Central memory CD8-positive, alpha-beta T cell (primary cell): ENCODE measurements around the gene DDX39B.
A peak's percentile ranks its signal among the peaks of the same experiment; 100 is the strongest.
"Not testable (repeated sequence)": the region's sequence is repeated elsewhere in the genome, so short reads cannot be mapped to it uniquely, and the experiment has no call there.

Source experiments
- ATAC-seq: fragments of 150-1000 bp; cut with Tn5 transposase; replicated peaks from 2 replicates; pipeline ENCODE4 v1.10.0; 2022; ENCODE audit warnings: mild to moderate bottlenecking, moderate FRiP score, moderate number of reproducible peaks; ENCODE audit not compliant: poor library complexity, severe bottlenecking; ENCODE audit errors: extremely low read depth
- DNase-seq, 2 donors: peaks; one replicate each; pipeline ENCODE4 v3.0.0; 2021; ENCODE audit warnings: low spot score in 2 of 2
- H3K27ac Mint-ChIP-seq: one replicate; pipeline ENCODE4 v1.8.0; 2022; ENCODE audit warnings: low read depth, mild to moderate bottlenecking, moderate library complexity, mixed read lengths
- H3K27me3 Mint-ChIP-seq: one replicate; pipeline ENCODE4 v1.8.0; 2022; ENCODE audit warnings: mixed read lengths
- H3K36me3 Mint-ChIP-seq: one replicate; pipeline ENCODE4 v1.8.0; 2022; ENCODE audit warnings: mild to moderate bottlenecking, moderate library complexity, mixed read lengths; ENCODE audit not compliant: insufficient read depth
- H3K4me1 Mint-ChIP-seq: one replicate; pipeline ENCODE4 v1.8.0; 2022; ENCODE audit warnings: mixed read lengths
- H3K4me3 Mint-ChIP-seq: one replicate; pipeline ENCODE4 v1.8.0; 2022; ENCODE audit warnings: mild to moderate bottlenecking, moderate library complexity, mixed read lengths
- H3K9me3 Mint-ChIP-seq: one replicate; pipeline ENCODE4 v1.8.0; 2022; ENCODE audit warnings: mixed read lengths

The DDX39B gene

DNA sequence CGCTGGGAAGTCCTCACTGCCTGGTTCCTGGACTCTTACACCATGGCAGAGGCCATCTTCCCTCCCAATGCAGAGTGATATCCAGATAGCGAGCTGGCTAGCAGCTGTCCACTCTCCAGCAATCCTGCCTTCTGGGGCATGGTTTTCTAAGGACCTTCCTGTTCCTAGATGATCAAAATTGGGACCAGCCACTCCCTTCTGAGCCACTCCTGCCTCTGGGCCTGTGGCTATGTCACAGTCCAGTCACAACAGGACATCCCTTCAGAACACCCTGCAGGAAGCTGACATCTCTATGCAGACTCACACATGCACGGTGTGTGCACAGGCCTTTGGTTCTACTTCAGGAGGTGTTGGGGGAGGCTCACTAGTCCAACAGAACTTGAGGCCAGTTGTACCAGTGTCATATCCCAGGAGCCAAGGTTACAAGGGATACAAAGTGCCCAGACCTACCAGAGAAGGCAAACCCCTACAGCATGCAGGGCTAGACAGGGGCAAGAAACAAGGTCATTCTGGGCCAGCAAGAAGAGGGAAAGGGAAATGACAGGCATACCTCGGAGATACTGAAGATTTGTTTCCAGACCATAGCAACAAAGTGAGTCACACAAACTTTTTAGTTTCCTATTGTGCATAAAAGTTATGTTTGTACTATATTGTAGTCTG is 15.7 kb downstream of the DDX39B start:
- Mint-ChIP-seq H3K27ac (no peak overlapping the region), H3K4me3 (no peak overlapping the region), H3K36me3 (peaks cover 17% of the 10 kb centered on the region), H3K9me3 (no peaks in the 10 kb centered on the region), H3K27me3 (no peaks in the 10 kb centered on the region), H3K4me1 (peaks cover 13% of the 10 kb centered on the region)
- ATAC-seq (no peak), DNase-seq (no peak)

DNA sequence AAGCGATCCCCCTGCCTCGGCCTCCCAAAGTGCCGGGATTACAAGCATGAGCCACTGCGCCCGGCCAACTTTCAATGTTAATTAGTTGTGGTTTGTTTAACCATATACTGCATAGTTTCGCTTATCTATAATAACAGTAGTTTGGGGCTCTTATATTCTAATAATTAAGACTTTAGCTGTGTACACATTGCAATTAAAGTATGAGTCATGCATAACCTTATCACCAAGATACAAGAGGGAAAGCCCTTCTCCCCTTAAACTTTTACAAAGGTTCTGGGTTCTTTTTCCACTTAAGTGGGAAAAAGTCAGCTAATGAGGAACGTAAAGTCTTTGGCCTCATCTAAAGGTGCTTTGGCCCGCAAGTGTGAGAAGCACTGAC is 16.3 kb downstream of the DDX39B start:
- Mint-ChIP-seq H3K27me3 (no peaks in the 10 kb centered on the region), H3K9me3 (no peaks in the 10 kb centered on the region), H3K4me1 (peaks cover 9% of the 10 kb centered on the region), H3K36me3 (peaks cover 13% of the 10 kb centered on the region), H3K4me3 (no peak overlapping the region), H3K27ac (no peak overlapping the region)
- no peak for DNase-seq
- ATAC-seq, result no peak

DNA sequence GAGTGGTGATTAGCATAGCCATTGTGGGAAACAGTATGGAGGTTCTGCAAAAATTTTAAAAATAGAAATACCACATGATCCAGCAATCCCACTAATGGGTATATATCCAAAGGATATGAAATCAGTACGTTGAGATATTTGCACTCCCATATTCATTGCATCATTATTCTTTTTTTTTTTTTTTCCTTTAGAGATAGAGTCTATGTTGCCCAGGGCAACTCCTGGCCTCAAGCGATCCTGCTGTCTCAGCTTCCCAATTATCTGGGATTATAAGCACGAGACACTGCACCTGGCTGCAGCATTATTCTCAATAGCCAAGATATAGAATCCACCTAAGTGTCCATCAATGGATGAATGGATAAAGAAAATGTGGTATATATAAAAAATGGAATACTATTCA is 20.0 kb downstream of the DDX39B start:
- Mint-ChIP-seq H3K27ac (no peak overlapping the region), H3K9me3 (no peaks in the 10 kb centered on the region), H3K36me3 (peaks cover 2% of the 10 kb centered on the region), H3K27me3 (no peaks in the 10 kb centered on the region), H3K4me3 (no peak overlapping the region), H3K4me1 (no peaks in the 10 kb centered on the region)
- no peak for ATAC-seq
- DNase-seq, result no peak

DNA sequence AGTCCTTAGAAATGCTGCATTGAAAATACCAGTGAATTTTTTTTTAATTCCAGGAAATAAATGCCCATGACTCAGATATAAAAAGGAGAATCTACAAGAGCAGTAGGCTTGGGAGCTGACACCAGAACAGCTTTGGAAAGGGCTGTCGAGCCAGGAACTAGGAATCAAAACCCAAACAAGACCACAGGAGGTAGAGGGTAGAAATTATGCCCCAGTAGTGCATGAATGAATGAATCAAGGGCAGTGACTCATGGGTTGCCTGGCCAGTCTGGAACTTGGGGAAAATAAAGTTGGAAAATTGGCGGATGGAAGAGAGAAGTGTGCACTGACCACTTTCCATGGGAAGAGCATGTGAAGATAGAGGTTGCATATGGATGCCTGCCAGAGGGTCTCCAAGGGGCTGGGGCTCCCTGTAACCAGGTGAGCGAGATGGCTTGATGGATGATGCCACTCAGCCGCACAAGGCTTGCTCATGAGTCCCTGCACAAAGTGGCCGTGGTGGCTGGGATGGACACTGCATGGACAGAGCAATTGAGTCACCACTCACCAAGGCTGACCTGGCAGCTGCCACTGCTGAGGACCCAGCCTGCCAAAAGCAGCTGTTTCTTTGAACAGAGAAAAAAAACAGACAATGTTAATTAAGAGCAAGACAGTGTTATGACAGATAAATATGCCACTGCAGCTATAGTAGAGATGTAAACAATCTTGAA is 28.2 kb downstream of the DDX39B start:
- peaks cover 9% of the 10 kb centered on the region for H3K27me3 Mint-ChIP-seq
- H3K4me1 Mint-ChIP-seq, result no peaks in the 10 kb centered on the region
- H3K4me3 Mint-ChIP-seq, result no peak overlapping the region
- DNase-seq (no peak), ATAC-seq (no peak)
- H3K9me3 Mint-ChIP-seq, result no peaks in the 10 kb centered on the region
- H3K27ac Mint-ChIP-seq, result no peak overlapping the region
- H3K36me3 Mint-ChIP-seq, result peaks cover 15% of the 10 kb centered on the region

DNA sequence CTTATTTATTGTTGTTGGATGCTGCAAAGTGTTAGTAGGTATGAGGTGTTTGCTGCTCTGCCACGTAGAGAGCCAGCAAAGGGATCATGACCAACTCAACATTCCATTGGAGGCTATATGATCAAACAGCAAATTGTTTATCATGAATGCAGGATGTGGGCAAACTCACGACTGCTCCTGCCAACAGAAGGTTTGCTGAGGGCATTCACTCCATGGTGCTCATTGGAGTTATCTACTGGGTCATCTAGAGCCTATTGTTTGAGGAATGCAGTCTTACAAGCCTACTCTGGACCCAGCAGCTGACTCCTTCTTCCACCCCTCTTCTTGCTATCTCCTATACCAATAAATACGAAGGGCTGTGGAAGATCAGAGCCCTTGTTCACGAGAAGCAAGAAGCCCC is 31.8 kb downstream of the DDX39B start:
- Mint-ChIP-seq H3K36me3 (peaks cover 35% of the 10 kb centered on the region), H3K4me3 (no peak overlapping the region), H3K27ac (no peak overlapping the region), H3K27me3 (no peaks in the 10 kb centered on the region), H3K9me3 (no peaks in the 10 kb centered on the region), H3K4me1 (peaks cover 6% of the 10 kb centered on the region)
- DNase-seq (peak in 1 of 2 donors; percentile 3), ATAC-seq (no peak)

DNA sequence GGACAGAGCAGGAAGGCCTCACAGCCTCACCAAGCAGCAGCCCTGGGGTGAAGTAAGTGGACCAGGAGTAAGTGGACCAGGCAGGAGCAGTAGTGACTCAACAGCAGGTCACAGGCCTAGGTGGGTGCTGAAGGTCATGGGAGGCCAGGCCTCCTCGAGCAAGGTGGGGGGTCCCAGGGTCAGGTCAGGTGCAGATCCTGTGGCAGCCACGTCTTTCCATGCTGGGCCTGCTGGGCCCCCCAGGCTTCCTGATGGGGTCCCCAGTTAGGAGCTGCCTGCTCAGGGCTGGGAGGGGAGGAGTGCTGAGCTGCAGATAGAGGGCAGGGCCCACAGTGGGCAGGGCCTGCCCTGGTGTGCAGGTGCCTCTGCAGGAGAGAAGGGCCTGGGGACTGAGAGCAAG is 32.8 kb downstream of the DDX39B start:
- DNase-seq, H3K4me3 Mint-ChIP-seq, H3K27me3 Mint-ChIP-seq, H3K27ac Mint-ChIP-seq, H3K9me3 Mint-ChIP-seq, ATAC-seq: not testable (repeated sequence)
- peaks cover 10% of the 10 kb centered on the region for H3K4me1 Mint-ChIP-seq
- H3K36me3 Mint-ChIP-seq, result peaks cover 35% of the 10 kb centered on the region

DNA sequence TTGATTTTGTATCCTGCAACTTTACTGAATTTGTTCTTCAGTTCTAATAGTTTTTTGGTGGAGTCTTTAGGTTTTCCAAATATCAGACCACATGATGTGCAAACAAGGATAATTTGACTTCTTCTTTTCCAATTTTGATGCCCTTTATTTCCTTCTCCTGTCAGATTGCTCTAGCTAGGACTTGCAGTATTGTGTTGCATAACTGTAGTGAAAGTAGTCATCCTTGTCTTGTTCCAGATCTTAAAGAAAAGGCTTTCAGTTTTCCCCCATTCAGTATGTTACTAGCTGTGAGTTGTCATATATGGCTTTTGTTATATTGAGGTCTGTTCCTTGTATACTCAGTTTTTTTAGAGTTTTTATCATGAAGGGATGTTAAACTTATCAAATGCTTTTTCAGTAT is 39.2 kb downstream of the DDX39B start:
- H3K9me3 Mint-ChIP-seq, result no peaks in the 10 kb centered on the region
- no peak for ATAC-seq
- no peaks in the 10 kb centered on the region for H3K27me3 Mint-ChIP-seq
- DNase-seq, result no peak
- H3K4me1 Mint-ChIP-seq, result peaks cover 69% of the 10 kb centered on the region
- peaks cover 22% of the 10 kb centered on the region for H3K36me3 Mint-ChIP-seq
- no peak overlapping the region for H3K27ac Mint-ChIP-seq
- H3K4me3 Mint-ChIP-seq, result no peak overlapping the region

DNA sequence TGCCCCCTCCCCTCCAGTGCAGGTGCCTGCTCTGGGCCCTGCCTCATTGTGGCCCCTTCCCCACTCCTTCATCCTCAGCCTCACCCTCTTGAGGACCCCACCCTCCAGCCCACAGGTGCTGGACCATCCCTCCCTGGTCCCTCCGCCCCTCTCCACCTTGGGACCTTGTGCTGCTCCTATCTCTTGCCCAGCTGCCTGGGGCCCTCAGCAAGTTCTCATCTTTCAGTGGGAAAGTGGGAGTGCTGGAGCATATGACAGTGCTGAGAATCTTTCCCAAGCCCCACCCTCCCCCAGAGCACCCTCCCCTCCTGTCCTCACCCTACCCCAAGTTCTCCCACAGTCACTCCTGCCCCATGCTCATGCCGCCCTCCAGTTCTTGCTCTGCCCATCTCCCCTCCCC is 42.2 kb downstream of the DDX39B start:
- H3K27me3 Mint-ChIP-seq, DNase-seq, H3K9me3 Mint-ChIP-seq, ATAC-seq: not testable (repeated sequence)
- peaks cover 11% of the 10 kb centered on the region for H3K36me3 Mint-ChIP-seq
- peak overlapping the region; percentile 86 for H3K4me3 Mint-ChIP-seq
- peaks cover 83% of the 10 kb centered on the region for H3K4me1 Mint-ChIP-seq
- H3K27ac Mint-ChIP-seq, result peak overlapping the region; percentile 86

DNA sequence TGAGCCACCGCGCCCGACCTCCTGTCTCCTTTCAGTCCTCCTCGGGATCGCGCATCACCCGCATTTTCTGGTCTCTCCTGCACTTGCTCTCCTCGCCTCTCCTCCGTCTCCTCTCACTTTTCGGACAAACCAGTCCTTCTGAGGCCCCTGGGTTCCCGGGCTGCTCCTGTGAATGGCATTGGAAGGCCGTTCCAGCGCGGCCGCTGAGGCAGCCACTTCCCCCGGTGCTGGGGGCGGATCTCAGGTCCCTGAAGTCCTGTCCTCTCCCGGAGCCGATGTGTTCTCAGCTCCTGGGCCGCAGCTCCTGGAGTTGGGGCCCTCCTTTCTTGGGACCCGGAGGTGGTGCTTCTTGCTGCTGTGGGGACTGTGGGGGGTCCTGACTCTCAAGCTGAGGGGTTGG is 43.1 kb downstream of the DDX39B start:
- Mint-ChIP-seq H3K27ac (peak overlapping the region; percentile 86), H3K36me3 (peaks cover 11% of the 10 kb centered on the region), H3K4me1 (peaks cover 84% of the 10 kb centered on the region), H3K4me3 (peak overlapping the region; percentile 86), H3K27me3 (no peaks in the 10 kb centered on the region), H3K9me3 (no peaks in the 10 kb centered on the region)
- ATAC-seq (no peak), DNase-seq (no peak)

DNA sequence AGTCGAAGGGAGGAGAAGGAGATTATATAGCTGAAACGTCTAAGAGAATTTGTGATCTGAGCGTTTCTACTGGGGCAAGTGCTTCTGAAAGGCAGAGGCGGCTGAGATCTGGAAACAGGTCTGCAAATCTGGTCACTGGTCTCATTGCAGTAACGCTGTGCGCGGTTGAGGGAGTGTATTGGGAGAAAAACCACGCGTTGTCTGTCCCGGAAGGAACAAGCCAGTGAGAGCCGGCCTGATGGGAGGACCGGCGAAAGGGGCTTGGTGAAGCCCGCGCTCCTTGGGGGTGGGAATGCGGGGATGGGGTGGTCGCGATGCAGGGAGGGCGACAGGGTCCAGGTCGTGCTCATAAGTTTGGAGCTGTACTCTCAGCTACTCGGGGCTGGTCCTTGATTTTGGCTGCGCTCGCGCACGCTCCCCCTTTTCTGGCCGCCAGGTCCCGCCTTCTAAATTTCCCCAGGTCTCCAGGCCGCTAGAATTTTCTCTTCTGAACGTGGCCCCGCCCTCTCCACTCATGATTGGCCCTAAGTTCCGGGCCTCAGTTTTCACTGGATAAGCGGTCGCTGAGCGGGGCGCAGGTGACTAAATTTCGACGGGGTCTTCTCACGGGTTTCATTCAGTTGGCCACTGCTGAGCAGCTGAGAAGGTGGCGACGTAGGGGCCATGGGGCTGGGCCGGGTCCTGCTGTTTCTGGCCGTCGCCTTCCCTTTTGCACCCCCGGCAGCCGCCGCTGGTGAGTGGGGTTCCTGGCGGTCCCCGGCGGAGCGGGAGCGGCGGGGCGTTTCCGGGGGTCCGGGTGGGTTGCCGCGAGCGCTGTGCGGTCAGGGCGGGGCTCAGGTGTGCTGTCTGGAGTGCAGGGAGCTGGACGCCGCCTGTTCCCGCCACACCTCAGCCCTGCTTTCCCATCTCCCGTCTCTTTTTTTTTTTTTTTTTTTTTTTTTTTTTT is 44.0 kb downstream of the DDX39B start, which contains the start of gene MICB:
TSS of gene MICB (plus strand) at position 615 of the 946 bp plus-strand sequence. CDS start at position 664, 49 bp downstream.
- H3K27ac Mint-ChIP-seq, result peak within 1 kb of the TSS; percentile 86
- peak within 1 kb of the TSS; percentile 86 for H3K4me3 Mint-ChIP-seq
- no peaks in the 10 kb centered on the region for H3K27me3 Mint-ChIP-seq
- DNase-seq, result peak; percentile 64 to 77
- H3K9me3 Mint-ChIP-seq, result no peaks in the 10 kb centered on the region
- ATAC-seq, result peak; percentile 70
- H3K36me3 Mint-ChIP-seq, result peaks cover 9% of the 10 kb centered on the region
- peaks cover 79% of the 10 kb centered on the region for H3K4me1 Mint-ChIP-seq

DNA sequence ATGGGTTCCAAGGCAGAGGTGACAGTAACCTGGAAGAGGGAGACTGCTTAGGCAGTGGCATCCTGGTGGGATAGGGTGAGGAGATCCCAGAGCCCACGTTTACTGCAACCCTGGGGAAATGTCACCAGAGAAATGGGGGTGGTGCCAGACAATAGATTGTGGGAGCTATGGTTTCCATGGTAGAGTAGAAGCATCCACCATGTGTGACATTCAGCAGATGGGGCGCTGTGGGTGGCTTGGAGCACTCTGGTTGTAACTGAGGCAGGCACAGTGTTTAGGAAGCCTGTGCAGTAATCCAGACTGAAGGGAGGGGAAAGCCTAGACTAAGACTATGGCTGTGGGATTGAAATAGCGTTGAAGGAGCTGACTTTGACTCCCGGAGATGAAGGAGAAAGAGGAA is 45.0 kb downstream of the DDX39B start:
- not testable (repeated sequence) for H3K27me3 Mint-ChIP-seq, DNase-seq, H3K36me3 Mint-ChIP-seq, H3K9me3 Mint-ChIP-seq
- H3K4me1 Mint-ChIP-seq, result peaks cover 73% of the 10 kb centered on the region
- peak overlapping the region; percentile 86 for H3K4me3 Mint-ChIP-seq
- H3K27ac Mint-ChIP-seq, result peak overlapping the region; percentile 86
- peak; percentile 24 for ATAC-seq

DNA sequence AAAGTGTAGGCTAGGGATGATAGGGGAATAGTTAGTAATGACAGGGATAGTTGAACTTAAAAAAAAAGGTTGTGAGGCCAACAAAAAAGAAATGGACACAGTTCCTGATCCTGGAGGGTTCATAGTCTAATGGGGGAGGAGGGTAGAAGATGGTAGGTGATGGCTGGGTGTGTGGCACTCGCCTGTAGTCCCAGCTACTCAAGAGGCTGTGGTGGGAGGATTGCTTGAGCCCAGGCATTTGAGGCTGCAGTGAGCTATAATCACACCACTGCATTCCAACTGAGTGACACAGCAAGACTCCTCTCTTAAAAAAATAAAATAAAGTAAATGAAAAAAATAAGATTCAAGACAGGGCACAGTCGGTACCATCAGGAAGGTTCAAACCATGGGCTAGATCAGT is 46.2 kb downstream of the DDX39B start:
- Mint-ChIP-seq H3K27me3 (no peaks in the 10 kb centered on the region), H3K27ac (peak overlapping the region; percentile 54), H3K9me3 (no peaks in the 10 kb centered on the region), H3K4me3 (peak overlapping the region; percentile 62), H3K4me1 (peaks cover 63% of the 10 kb centered on the region), H3K36me3 (peaks cover 11% of the 10 kb centered on the region)
- no peak for DNase-seq
- no peak for ATAC-seq
